HL-60 (cell line): Measurements from ENCODE around the gene IQGAP2.

Experiments used
- DNase-seq, 2 experiments: peaks; one replicate each; pipeline ENCODE4 v3.0.0-alpha.2; 2010 to 2020; ENCODE audit warnings: low read depth in 1 of 2, low spot score in 1 of 2
- H3K27ac ChIP-seq: fragments of 250-450 bp; sonication (Bioruptor Pico); replicated peaks from 2 replicates; pipeline ENCODE4 v1.5.1; 2020; ENCODE audit warnings: mild to moderate bottlenecking, moderate library complexity
- H3K27me3 ChIP-seq: fragments of 250-450 bp; sonication (Bioruptor Pico); 2 replicates; pipeline ENCODE4 v1.5.1; 2021; ENCODE audit warnings: mild to moderate bottlenecking, moderate library complexity; ENCODE audit not compliant: insufficient read depth, poor library complexity, severe bottlenecking
- H3K4me3 ChIP-seq: replicated peaks from 2 replicates; pipeline ENCODE4 v1.5.1; 2011; ENCODE audit warnings: mild to moderate bottlenecking, control low read depth, low read length; ENCODE audit not compliant: insufficient read depth
- CTCF ChIP-seq: IDR thresholded peaks from one replicate; pipeline ENCODE4 v1.5.1; 2011; ENCODE audit warnings: low read length, control low read depth, inconsistent platforms; ENCODE audit not compliant: insufficient read depth
- GABPA ChIP-seq: IDR thresholded peaks from 2 replicates; pipeline ENCODE4 v1.6.1; 2012; ENCODE audit warnings: low read depth
- POLR2AphosphoS5 ChIP-seq: IDR thresholded peaks from 2 replicates; pipeline ENCODE4 v1.6.1; 2012; ENCODE audit warnings: low read depth
- REST ChIP-seq: IDR thresholded peaks from 2 replicates; pipeline ENCODE4 v1.6.1; 2012; ENCODE audit warnings: low read depth; ENCODE audit not compliant: insufficient replicate concordance
- SPI1 ChIP-seq: IDR thresholded peaks from 2 replicates; pipeline ENCODE4 v1.6.1; 2012; ENCODE audit warnings: low read depth, mild to moderate bottlenecking, borderline replicate concordance

The IQGAP2 gene

GRCh38 chr5:76723266-76723665 lies 320.2 kb downstream of the IQGAP2 start:
- TF ChIP-seq REST: no peak
- no peak for TF ChIP-seq GABPA
- Histone ChIP-seq H3K27me3 (no peaks in the 10 kb centered on the region), H3K27ac (no peak overlapping the region), H3K4me3 (no peak overlapping the region)
- DNase-seq: no peak

GRCh38 chr5:76723906-76724305 lies 320.8 kb downstream of the IQGAP2 start:
- no peak overlapping the region for H3K4me3 ChIP-seq
- no peak for DNase-seq
- no peaks in the 10 kb centered on the region for H3K27me3 ChIP-seq
- no peak for TF ChIP-seq REST
- TF ChIP-seq SPI1: no peak
- no peak for TF ChIP-seq CTCF
- TF ChIP-seq POLR2AphosphoS5: no peak
- TF ChIP-seq GABPA: no peak
- no peak overlapping the region for H3K27ac ChIP-seq

GRCh38 chr5:76724871-76725270 lies 321.8 kb downstream of the IQGAP2 start:
- TF ChIP-seq CTCF: no peak
- no peak for TF ChIP-seq SPI1
- no peak for TF ChIP-seq GABPA
- TF ChIP-seq POLR2AphosphoS5: no peak
- TF ChIP-seq REST: no peak
- no peak for DNase-seq
- Histone ChIP-seq H3K4me3 (no peak overlapping the region), H3K27ac (no peak overlapping the region), H3K27me3 (no peaks in the 10 kb centered on the region)

- Histone ChIP-seq H3K27me3 (no peaks in the 10 kb centered on the region), H3K4me3 (no peak overlapping the region), H3K27ac (no peak overlapping the region)
- DNase-seq: no peak
- no peak for TF ChIP-seq CTCF
Measured at GRCh38 chr5:76728965-76729364, 325.9 kb downstream of the IQGAP2 start.
